GM12878 (cell line): ENCODE data around the gene UST. TPM values are rescaled to one million over a fixed set of nuclear protein-coding genes. Genes with fewer than 3 reads are reported as not detected.

Experiments used
- ATAC-seq: fragments of 200-7000 bp; cut with Tn5 transposase; 3 replicates; pipeline ENCODE4 v1.9.1; 2020; ENCODE audit warnings: mild to moderate bottlenecking, moderate library complexity
- BruUV-seq: library from RNA; stranded (reverse); fragments of 400-500 nt; replicated peaks from 2 replicates; lab custom pipeline; 2021; lab: Mats Ljungman, UMichigan
- CTCF ChIA-PET: fragments of 300-600 bp; sonication (Branson Sonifier 250); formaldehyde crosslinking; extraction: SDS; loops from one replicate; lab custom pipeline; 2021; ENCODE audit warnings: inconsistent platforms; lab: Yijun Ruan, JAX
- POLR2A ChIA-PET: fragments of 350-600 bp; formaldehyde crosslinking; extraction: SDS; loops from one replicate; lab custom pipeline; 2021; ENCODE audit warnings: inconsistent platforms; lab: Charles Lee
- RAD21 ChIA-PET: fragments of 300-600 bp; sonication (Branson Sonifier 250); formaldehyde crosslinking; loops from one replicate; lab custom pipeline; 2023; ENCODE audit warnings: antibody characterized with exemption; ENCODE audit not compliant: unreplicated experiment; lab: Charles Lee
- SMC1A ChIA-PET: fragments of 300-600 bp; sonication (Branson Sonifier 250); formaldehyde crosslinking; loops from one replicate; lab custom pipeline; 2023; ENCODE audit not compliant: unreplicated experiment, uncharacterized antibody; lab: Charles Lee
- DNase-seq: peaks from one replicate; pipeline ENCODE4 v3.0.0-alpha.2; 2011; ENCODE audit warnings: low read depth, low spot score
- FAIRE-seq: peaks from 3 replicates; lab custom pipeline; 2011; peaks lifted over from hg19 to GRCh38; lab: Jason Lieb, UNC
- H2AFZ ChIP-seq: 2 replicates; pipeline ENCODE4 v1.6.0; 2011; ENCODE audit warnings: low read depth, low read length, control low read depth; ENCODE audit not compliant: control insufficient read depth
- H3K27ac ChIP-seq: 2 replicates; pipeline ENCODE4 v1.5.1; 2011; ENCODE audit warnings: control low read depth; ENCODE audit not compliant: control insufficient read depth, insufficient read depth
- H3K27me3 ChIP-seq, 2 experiments: replicated peaks in 1 of 2; 2 replicates each; pipeline versions ENCODE4 v1.6.0 to v1.6.1; 2011; ENCODE audit warnings: low read length in 1 of 2; ENCODE audit not compliant: control insufficient read depth in 2 of 2, insufficient read depth in 2 of 2
- H3K36me3 ChIP-seq, 2 experiments: 2 replicates each; pipeline ENCODE4 v1.5.1; 2011; ENCODE audit warnings: low read length in 1 of 2; ENCODE audit not compliant: control insufficient read depth in 2 of 2, insufficient read depth in 2 of 2
- H3K4me1 ChIP-seq: 2 replicates; pipeline ENCODE4 v1.6.1; 2011; ENCODE audit warnings: mild to moderate bottlenecking, low read length, moderate library complexity, mixed read lengths; ENCODE audit not compliant: control insufficient read depth, insufficient read depth
- H3K4me2 ChIP-seq: 2 replicates; pipeline ENCODE4 v1.6.0; 2011; ENCODE audit warnings: control low read depth; ENCODE audit not compliant: control insufficient read depth, insufficient read depth
- H3K4me3 ChIP-seq: fragments of 200-600 bp; sonication (generic); 2 replicates; pipeline ENCODE4 v1.5.1; 2016
- H3K79me2 ChIP-seq: 2 replicates; pipeline ENCODE4 v1.6.0; 2011; ENCODE audit warnings: low read length; ENCODE audit not compliant: control insufficient read depth, insufficient read depth
- H3K9ac ChIP-seq: 2 replicates; pipeline ENCODE4 v1.8.0; 2011; ENCODE audit warnings: low read length, control low read depth, mixed read lengths; ENCODE audit not compliant: control insufficient read depth, insufficient read depth
- H3K9me3 ChIP-seq: replicated peaks from 3 replicates; pipeline ENCODE4 v1.5.1; 2011; ENCODE audit warnings: mild to moderate bottlenecking, low read length; ENCODE audit not compliant: control insufficient read depth, insufficient read depth
- H4K20me1 ChIP-seq: 2 replicates; pipeline ENCODE4 v1.6.0; 2011; ENCODE audit not compliant: control insufficient read depth, insufficient read depth
- ATF7 ChIP-seq: fragments of 450-650 bp; IDR thresholded peaks from 2 replicates; pipeline ENCODE4 v1.6.1; 2016; ENCODE audit warnings: low read depth, mild to moderate bottlenecking
- BCL11A ChIP-seq: IDR thresholded peaks from 2 replicates; pipeline ENCODE4 v1.6.1; 2011; ENCODE audit warnings: low read depth, low read length
- CEBPB ChIP-seq, 2 experiments: fragments of 150-350 bp in 1 of 2; IDR thresholded peaks; 2 replicates each; pipeline ENCODE4 v1.6.1; 2012 to 2014; ENCODE audit warnings: low read depth in 2 of 2, low read length in 2 of 2, borderline replicate concordance in 1 of 2, inconsistent platforms in 1 of 2
- CHD2 ChIP-seq: IDR thresholded peaks from 2 replicates; pipeline ENCODE4 v1.6.1; 2011; ENCODE audit warnings: low read depth, low read length, improper control_type of control experiment, borderline replicate concordance
- EZH2 ChIP-seq: IDR thresholded peaks from 2 replicates; pipeline ENCODE4 v1.6.1; 2012; ENCODE audit warnings: low read depth, mild to moderate bottlenecking, control low read depth, inconsistent platforms, low read length, borderline replicate concordance; ENCODE audit not compliant: control insufficient read depth
- LARP7 ChIP-seq: fragments of 450-650 bp; IDR thresholded peaks from 2 replicates; pipeline ENCODE4 v1.6.1; 2017; ENCODE audit warnings: mild to moderate bottlenecking
- MEF2B ChIP-seq: fragments of 450-650 bp; IDR thresholded peaks from 2 replicates; pipeline ENCODE4 v1.6.1; 2018; ENCODE audit warnings: mild to moderate bottlenecking, moderate library complexity; ENCODE audit not compliant: partially characterized antibody, poor library complexity, severe bottlenecking
- NR2C1 ChIP-seq: fragments of 450-650 bp; IDR thresholded peaks from 2 replicates; pipeline ENCODE4 v1.6.1; 2017; ENCODE audit warnings: antibody characterized with exemption, mild to moderate bottlenecking, moderate library complexity
- POLR2A ChIP-seq: IDR thresholded peaks from 2 replicates; pipeline ENCODE4 v1.6.1; 2011; ENCODE audit warnings: low read depth, mild to moderate bottlenecking, low read length
- SIN3A ChIP-seq: IDR thresholded peaks from 2 replicates; pipeline ENCODE4 v1.6.1; 2012; ENCODE audit warnings: low read depth, low read length, improper control_type of control experiment
- SREBF2 ChIP-seq: IDR thresholded peaks from 2 replicates; pipeline ENCODE4 v1.6.1; 2012; ENCODE audit warnings: mild to moderate bottlenecking, low read length
- TCF12 ChIP-seq: IDR thresholded peaks from 2 replicates; pipeline ENCODE4 v1.6.1; 2011; ENCODE audit warnings: low read depth, mild to moderate bottlenecking, low read length
- TCF7 ChIP-seq: IDR thresholded peaks from 2 replicates; pipeline ENCODE4 v1.6.1; 2014; ENCODE audit warnings: antibody characterized with exemption, borderline replicate concordance
- WGBS: methylation state at CpG from one replicate; pipeline ENCODE4 v1.1.6; 2016; ENCODE audit warnings: low lambda C conversion rate; ENCODE audit not compliant: insufficient replicate concordance, insufficient coverage; ENCODE audit errors: missing lambda C conversion rate; 5-methylcytosine and 5-hydroxymethylcytosine counted together
- in situ Hi-C: fragments of 300-500 bp; cut with MboI; formaldehyde crosslinking; loops from 9 replicates; pipeline ENCODE4 v1.14.3; 2018; ENCODE audit warnings: mixed read lengths
- intact Hi-C: fragments of 100-400 bp; cut with micrococcal nuclease; formaldehyde crosslinking; loops from one replicate; pipeline ENCODE4 v1.14.2; 2022; ENCODE audit not compliant: unreplicated experiment
- polyA plus RNA-seq, 11 experiments: library from polyadenylated mRNA; depleted of rRNA in 4 of 11; unstranded in 6 of 11; stranded (reverse) in 5 of 11; fragments of >200 nt; fragmentation: Nextera tagmentation in 4 of 11; fragmentation: Illumina TruSeq in 1 of 11; extraction: Ambion mirVana in 4 of 11; extraction: Trizol in 1 of 11; gene quantifications; 1 replicate in 1 of 11; 2 replicates in 10 of 11; pipeline versions ENCODE4 v1.2.1 to v1.2.3, GENCODE V29; 2011 to 2016; ENCODE audit warnings: inconsistent platforms in 2 of 11, missing spikeins in 2 of 11, low read depth in 1 of 11
- total RNA-seq, 4 experiments: library from RNA; depleted of rRNA in 3 of 4; stranded (reverse); fragments of >200 nt in 3 of 4; fragmentation: Illumina TruSeq in 1 of 4; extraction: Trizol in 1 of 4; gene quantifications; 2 replicates each; pipeline versions ENCODE4 v1.2.1 to v1.2.3, GENCODE V29; 2013 to 2021
- TF ChIP-seq, protein P1 (sequence below): IDR thresholded peaks from 2 replicates; pipeline ENCODE4 v1.6.1; 2012; ENCODE audit warnings: low read depth, low read length, improper control_type of control experiment
- TF ChIP-seq, protein P2 (sequence below): IDR thresholded peaks from 2 replicates; pipeline ENCODE4 v1.6.1; 2011; ENCODE audit warnings: low read depth, mild to moderate bottlenecking, low read length, moderate library complexity, borderline replicate concordance; ENCODE audit errors: extremely low read depth

The UST gene
- total and polyA plus RNA-seq, 10 of the 15 experiments (the other 5 are each of a cell fraction or from before 2014, with no cell fraction given) = 0.74 to 43.3 (median 2.2) TPM

DNA sequence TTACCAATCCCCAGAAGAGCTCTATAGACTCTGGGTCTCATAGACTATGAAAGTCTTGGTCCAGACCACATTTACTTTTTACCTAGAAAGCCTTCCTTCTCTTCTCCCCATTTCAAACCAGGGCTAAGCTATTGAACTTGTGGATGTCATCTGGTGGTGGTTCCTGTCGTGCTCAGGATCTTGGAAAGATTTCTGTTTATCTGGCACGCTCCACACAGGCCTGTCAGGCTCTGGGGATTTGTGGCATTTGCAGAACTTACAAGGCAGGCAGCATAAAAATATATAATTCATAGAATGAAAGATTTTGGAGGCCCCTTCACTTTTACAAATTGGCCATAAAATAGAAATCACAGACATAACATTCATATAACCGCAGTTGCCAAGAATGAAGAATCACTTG, 188.1 kb downstream of the UST start:
- intact Hi-C loops = no loop called here
- Histone ChIP-seq H3K4me1 (no peaks in the 10 kb centered on the region), H3K27me3 (peaks cover 0 to 5% of the 10 kb centered on the region in 2 experiments; a peak in 1 of 4 replicates), H3K4me2 (no peak overlapping the region), H3K79me2 (no peaks in the 10 kb centered on the region), H3K36me3 (no peaks in the 10 kb centered on the region), H3K9ac (no peak overlapping the region), H3K4me3 (no peak overlapping the region)
- POLR2A ChIA-PET = no interaction called here
- no peak for TF ChIP-seq LARP7
- TF ChIP-seq TCF12 = no peak
- TF ChIP-seq NR2C1 = no peak
- TF ChIP-seq POLR2A = no peak
- TF ChIP-seq CEBPB (IDR thresholded peaks at IDR 0.05; ENCODE audit: borderline replicate concordance in 1 of 2, low read depth in 2 of 2, low read length in 2 of 2) = no peak
- TF ChIP-seq SIN3A = no peak
- no peak for TF ChIP-seq MEF2B
- TF ChIP-seq, all 136 proteins: peak for 0
- Histone ChIP-seq H4K20me1 (no peaks in the 10 kb centered on the region), H3K27ac (no peak overlapping the region), H2AFZ (no peak overlapping the region), H3K9me3 (no peaks in the 10 kb centered on the region)
- FAIRE-seq = no peak
- no TSS peak for BruUV-seq
- no peak for ATAC-seq
- WGBS = 45% methylated on average over 3 of the region's 3 CpGs
- RAD21 ChIA-PET = no interaction called here
- SMC1A ChIA-PET = interaction anchor here (0.7 to 1.2 kb wide), 5 partner anchors 9 to 45 kb away, joined by 3 to 5 read pairs (median 3); no protein-coding TSS in a partner anchor
- in situ Hi-C loops = no loop called here
- CTCF ChIA-PET = interaction anchor here (0.8 to 1.9 kb wide), 2 partner anchors 107 to 154 kb away, joined by 4 to 6 read pairs; no protein-coding TSS in a partner anchor
- DNase-seq = no peak

DNA sequence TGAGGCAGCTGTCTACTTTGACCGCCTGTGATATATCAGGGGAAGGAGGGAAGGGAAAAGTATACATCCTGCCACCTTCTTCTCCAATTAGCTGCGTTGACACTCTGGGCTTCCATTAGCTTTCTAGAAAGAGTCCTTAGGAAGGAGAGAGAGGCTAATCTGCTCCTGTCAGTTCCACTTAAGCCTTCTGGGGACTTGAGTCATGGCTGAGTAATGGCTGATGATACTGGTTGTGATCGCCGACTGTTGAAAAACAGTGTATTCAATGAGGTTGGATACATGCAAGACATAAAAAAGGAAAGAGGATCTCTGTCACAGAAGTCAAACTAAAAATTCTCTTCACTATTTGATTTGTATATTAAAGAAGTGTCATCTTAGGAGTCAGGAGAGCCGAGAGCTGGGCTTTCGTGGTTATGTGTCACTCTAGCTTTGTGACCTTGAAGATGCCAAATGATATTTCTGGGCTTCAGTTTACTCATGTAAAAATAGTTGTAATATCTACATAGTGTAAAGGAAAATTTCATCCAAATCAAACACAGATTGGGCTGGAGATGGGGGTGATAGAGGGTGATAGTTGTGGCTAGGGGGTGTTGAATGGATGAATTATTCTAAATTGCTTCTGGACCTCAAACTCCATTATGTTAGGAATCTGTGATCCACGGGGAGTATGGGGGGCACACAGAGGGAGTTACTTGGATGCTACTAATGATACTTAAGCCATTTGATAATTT, 189.0 kb downstream of the UST start:
- peaks cover 0 to 5% of the 10 kb centered on the region in 2 experiments; a peak in 1 of 4 replicates for H3K27me3 ChIP-seq
- no peak for DNase-seq
- no peak overlapping the region for H2AFZ ChIP-seq
- ChIA-PET POLR2A (no interaction called here), CTCF (interaction anchor here (1.9 kb wide), 1 partner anchor 155 kb away, joined by 4 read pairs; no protein-coding TSS in a partner anchor), SMC1A (no interaction called here), RAD21 (no interaction called here)
- no peak overlapping the region for H3K27ac ChIP-seq
- intact Hi-C loops = no loop called here
- H3K79me2 ChIP-seq = no peaks in the 10 kb centered on the region
- H3K4me1 ChIP-seq = no peaks in the 10 kb centered on the region
- H3K4me2 ChIP-seq = no peak overlapping the region
- no peaks in the 10 kb centered on the region for H3K9me3 ChIP-seq
- BruUV-seq = no TSS peak
- H3K4me3 ChIP-seq = no peak overlapping the region
- no peak for FAIRE-seq
- no peak overlapping the region for H3K9ac ChIP-seq
- ATAC-seq = no peak
- no peaks in the 10 kb centered on the region for H4K20me1 ChIP-seq
- H3K36me3 ChIP-seq = no peaks in the 10 kb centered on the region
- in situ Hi-C loops = no loop called here
- 52% methylated on average over 7 of the region's 7 CpGs for whole genome bisulfite sequencing
- TF ChIP-seq BCL11A (no peak), SREBF2 (no peak), EZH2 (no peak), ATF7 (no peak), CHD2 (no peak), TCF7 (no peak)
- TF ChIP-seq, protein P1, sequence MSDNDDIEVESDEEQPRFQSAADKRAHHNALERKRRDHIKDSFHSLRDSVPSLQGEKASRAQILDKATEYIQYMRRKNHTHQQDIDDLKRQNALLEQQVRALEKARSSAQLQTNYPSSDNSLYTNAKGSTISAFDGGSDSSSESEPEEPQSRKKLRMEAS = no peak
- TF ChIP-seq, protein P2, sequence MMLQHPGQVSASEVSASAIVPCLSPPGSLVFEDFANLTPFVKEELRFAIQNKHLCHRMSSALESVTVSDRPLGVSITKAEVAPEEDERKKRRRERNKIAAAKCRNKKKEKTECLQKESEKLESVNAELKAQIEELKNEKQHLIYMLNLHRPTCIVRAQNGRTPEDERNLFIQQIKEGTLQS = no peak
